B cell (primary cell): ENCODE results near the gene ZNF189. TPM values are rescaled to one million over a fixed set of nuclear protein-coding genes. Genes with fewer than 3 reads are reported as not detected.

Experiments used
- ATAC-seq: fragments of 200-7000 bp; cut with Tn5 transposase; one replicate; pipeline ENCODE4 v1.10.0; 2021; ENCODE audit warnings: low read depth, mild to moderate bottlenecking, moderate number of reproducible peaks, moderate library complexity
- CTCF ChIA-PET: fragments of 350-600 bp; sonication (Branson Sonifier 250); formaldehyde crosslinking; loops from one replicate; lab custom pipeline; 2021; ENCODE audit warnings: antibody characterized with exemption, inconsistent platforms; lab: Charles Lee
- POLR2A ChIA-PET: fragments of 350-600 bp; sonication (Branson Sonifier 250); formaldehyde crosslinking; loops from one replicate; lab custom pipeline; 2021; ENCODE audit warnings: antibody characterized with exemption; lab: Charles Lee
- DNase-seq: peaks from one replicate; pipeline ENCODE4 v3.0.0; 2013
- H2AFZ ChIP-seq: 2 replicates; pipeline ENCODE4 v1.6.1; 2012; ENCODE audit warnings: mild to moderate bottlenecking, low read depth, low read length; ENCODE audit not compliant: insufficient read depth, poor library complexity, severe bottlenecking
- H3K27ac ChIP-seq, 2 donors: 1 replicate in 1 of 2; 2 replicates in 1 of 2; pipeline ENCODE4 v1.5.1; 2012 to 2013; ENCODE audit warnings: low read length in 2 of 2, mild to moderate bottlenecking in 2 of 2, moderate library complexity in 1 of 2
- H3K27me3 ChIP-seq, 4 experiments: fragments of 200-600 bp in 1 of 4; sonication (generic) in 1 of 4; replicated peaks in 1 of 4; 1 replicate in 2 of 4; 2 replicates in 2 of 4; pipeline versions ENCODE4 v1.6.1 to v1.7.0; 2013 to 2016; ENCODE audit warnings: low read length in 3 of 4, mild to moderate bottlenecking in 2 of 4, mixed read lengths in 1 of 4, moderate library complexity in 1 of 4; ENCODE audit not compliant: insufficient read depth in 4 of 4, control insufficient read depth in 3 of 4; ENCODE audit errors: control extremely low read depth in 1 of 4
- H3K36me3 ChIP-seq, 2 experiments: replicated peaks in 1 of 2; 1 replicate in 1 of 2; 2 replicates in 1 of 2; pipeline versions ENCODE4 v1.6.1 to v1.7.1; 2013; ENCODE audit warnings: low read length in 1 of 2; ENCODE audit not compliant: insufficient read depth in 2 of 2, control insufficient read depth in 1 of 2; ENCODE audit errors: control extremely low read depth in 1 of 2, extremely low read depth in 1 of 2
- H3K4me1 ChIP-seq, 2 donors: fragments of 200-600 bp in 1 of 2; sonication (generic) in 1 of 2; 1 replicate in 1 of 2; 2 replicates in 1 of 2; pipeline versions ENCODE4 v1.5.1 to v1.6.1; 2013 to 2017; ENCODE audit warnings: low read length in 2 of 2; ENCODE audit not compliant: control insufficient read depth in 2 of 2, insufficient read depth in 2 of 2
- H3K4me2 ChIP-seq: replicated peaks from 2 replicates; pipeline ENCODE3; 2012; ENCODE audit warnings: mild to moderate bottlenecking, low read depth, low read length; ENCODE audit not compliant: poor library complexity, severe bottlenecking
- H3K4me3 ChIP-seq, 5 experiments: fragments of 200-600 bp in 1 of 5; sonication (generic) in 1 of 5; 1 replicate in 3 of 5; 2 replicates in 2 of 5; pipeline versions ENCODE4 v1.5.1 to v1.7.0; 2011 to 2016; ENCODE audit warnings: low read length in 4 of 5, mild to moderate bottlenecking in 4 of 5, low read depth in 2 of 5, control low read depth in 1 of 5, moderate library complexity in 1 of 5; ENCODE audit not compliant: insufficient read depth in 1 of 5; ENCODE audit errors: control extremely low read depth in 1 of 5, extremely low read depth in 1 of 5
- H3K79me2 ChIP-seq: fragments of 200-600 bp; sonication (generic); one replicate; pipeline ENCODE4 v1.6.0; 2016; ENCODE audit warnings: low read length; ENCODE audit not compliant: control insufficient read depth, insufficient read depth
- H3K9ac ChIP-seq: fragments of 200-600 bp; sonication (generic); 2 replicates; pipeline ENCODE4 v1.6.1; 2017; ENCODE audit warnings: mild to moderate bottlenecking, low read length, moderate library complexity
- H3K9me3 ChIP-seq, 3 donors: one replicate each; pipeline versions ENCODE4 v1.6.1 to v1.7.1; 2013; ENCODE audit warnings: low read length in 2 of 3; ENCODE audit not compliant: control insufficient read depth in 2 of 3, insufficient read depth in 1 of 3; ENCODE audit errors: control extremely low read depth in 1 of 3
- H4K20me1 ChIP-seq: 2 replicates; pipeline ENCODE4 v1.6.0; 2012; ENCODE audit warnings: mild to moderate bottlenecking, low read length; ENCODE audit not compliant: insufficient read depth, control insufficient read depth, poor library complexity, severe bottlenecking
- H3K27ac Mint-ChIP-seq: one replicate; pipeline ENCODE4 v1.8.0; 2021; ENCODE audit warnings: mixed read lengths
- H3K27me3 Mint-ChIP-seq: one replicate; pipeline ENCODE4 v1.8.0; 2021; ENCODE audit warnings: mixed read lengths
- H3K4me1 Mint-ChIP-seq: one replicate; pipeline ENCODE4 v1.8.0; 2021; ENCODE audit warnings: mixed read lengths
- H3K4me3 Mint-ChIP-seq: one replicate; pipeline ENCODE4 v1.8.0; 2021; ENCODE audit warnings: mixed read lengths
- H3K9me3 Mint-ChIP-seq: one replicate; pipeline ENCODE4 v1.8.0; 2022; ENCODE audit warnings: mixed read lengths; ENCODE audit not compliant: insufficient read depth
- CTCF ChIP-seq: fragments of 200-600 bp; IDR thresholded peaks from one replicate; pipeline ENCODE4 v1.8.0; 2022; ENCODE audit warnings: antibody characterized with exemption, mild to moderate bottlenecking
- EZH2 ChIP-seq: IDR thresholded peaks from 2 replicates; pipeline ENCODE4 v1.6.1; 2012; ENCODE audit warnings: borderline replicate concordance, low read depth, mild to moderate bottlenecking, moderate library complexity, low read length; ENCODE audit not compliant: insufficient read depth, poor library complexity, severe bottlenecking
- WGBS: methylation state at CpG from one replicate; pipeline ENCODE4 v1.1.5; 2013; ENCODE audit warnings: missing lambda C conversion rate; ENCODE audit not compliant: insufficient coverage; 5-methylcytosine and 5-hydroxymethylcytosine counted together
- intact Hi-C: fragments of 100-400 bp; cut with micrococcal nuclease; formaldehyde crosslinking; loops from one replicate; pipeline ENCODE4 v1.10.0; 2022
- polyA plus RNA-seq: library from polyadenylated mRNA; depleted of rRNA; stranded (reverse); fragments of >200 nt; gene quantifications from 2 replicates; pipeline ENCODE4 v1.2.3, GENCODE V29; 2012
- total RNA-seq, 2 donors: library from RNA; stranded (reverse); fragments of 120-200 nt in 1 of 2; gene quantifications; 1 replicate in 1 of 2; 2 replicates in 1 of 2; pipeline versions ENCODE4 v1.2.3 to v1.2.4, GENCODE V29; 2013 to 2022

Gene ZNF189
- total and polyA plus RNA-seq, 2 donors (not counting 1 experiment from before 2014, with no cell fraction given), result 4.0 to 25.7 TPM

DNA sequence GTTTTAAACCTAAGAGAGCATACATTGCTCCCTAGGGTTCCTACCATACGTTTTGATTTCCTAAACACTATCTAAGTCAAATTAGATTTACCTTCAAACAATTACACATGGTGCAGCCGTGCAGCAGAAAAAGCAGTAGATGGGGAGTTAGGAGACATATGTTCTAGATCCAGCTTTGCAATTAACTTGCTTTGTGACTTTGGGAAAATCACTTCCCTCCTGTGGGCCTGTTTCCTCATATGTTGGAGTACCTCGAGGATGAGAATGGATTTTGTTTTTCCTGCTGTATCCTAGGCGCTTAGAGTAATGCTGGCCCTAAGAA lies 944 bp upstream of the ZNF189 start:
- Histone ChIP-seq H3K9ac (peak overlapping the region; percentile 99), H3K4me3 (peak overlapping the region; percentile 72 to 98 (median 92)), H3K4me2 (peak overlapping the region; percentile 87), H2AFZ (peak overlapping the region; percentile 96), H3K9me3 (peaks cover 0 to 3% (median 0%) of the 10 kb centered on the region in 3 donors), H3K79me2 (peaks cover 89% of the 10 kb centered on the region), H3K4me1 (peaks cover 20 to 21% of the 10 kb centered on the region in 2 donors), H3K27me3 (no peaks in the 10 kb centered on the region), H3K36me3 (peaks cover 3 to 25% of the 10 kb centered on the region in 2 experiments), H4K20me1 (no peaks in the 10 kb centered on the region), H3K27ac (peak overlapping the region; percentile 87 to 97)
- no peak for DNase-seq
- TF ChIP-seq CTCF (no peak), EZH2 (no peak)
- Mint-ChIP-seq H3K27me3 (no peaks in the 10 kb centered on the region), H3K9me3 (peaks cover 7% of the 10 kb centered on the region), H3K4me3 (peak overlapping the region; percentile 100), H3K4me1 (peaks cover 75% of the 10 kb centered on the region), H3K27ac (peak overlapping the region; percentile 99)
- CTCF ChIA-PET, result interaction anchor here (2.3 kb wide), 1 partner anchor 9 kb away, joined by 10 read pairs; no protein-coding TSS in a partner anchor
- intact Hi-C loops, result loop anchor here (1.0 to 5.0 kb wide), 3 partner anchors 50 to 1300 kb away; partner anchors contain the start of genes ERP44, INVS and RNF20
- WGBS, result no CpG with 5 or more reads among the region's 4 CpGs
- POLR2A ChIA-PET, result no interaction called here
- ATAC-seq, result no peak

- POLR2A ChIA-PET, result interaction anchor here (1.2 kb wide), 1 partner anchor 9 kb away, joined by 3 read pairs; no protein-coding TSS in a partner anchor
- H3K4me3 ChIP-seq, result peak overlapping the region; percentile 68 to 96 (median 72)
- no peaks in the 10 kb centered on the region for H3K27me3 ChIP-seq
- H3K9me3 ChIP-seq, result peaks cover 0 to 2% (median 0%) of the 10 kb centered on the region in 3 donors
- TF ChIP-seq CTCF, result no peak
- TF ChIP-seq EZH2, result no peak
- H3K27ac ChIP-seq, result peak overlapping the region; percentile 77 to 97
- intact Hi-C loops, result loop anchor here (1.0 to 5.0 kb wide), 3 partner anchors 48 to 1302 kb away; partner anchors contain the start of genes ERP44, INVS and RNF20
- H3K4me2 ChIP-seq, result peak overlapping the region; percentile 89
- no peak for ATAC-seq
- H3K36me3 ChIP-seq, result peaks cover 11 to 38% of the 10 kb centered on the region in 2 experiments
- peak overlapping the region; percentile 99 for H3K27ac Mint-ChIP-seq
- no peaks in the 10 kb centered on the region for H4K20me1 ChIP-seq
- peaks cover 20 to 21% of the 10 kb centered on the region in 2 donors for H3K4me1 ChIP-seq
- DNase-seq, result no peak
- H3K4me1 Mint-ChIP-seq, result peaks cover 73% of the 10 kb centered on the region
- CTCF ChIA-PET, result interaction anchor here (0.9 to 2.3 kb wide), 5 partner anchors 11 to 134 kb away, joined by 4 to 10 read pairs (median 4); partner anchors contain the start of gene RNF20
- H3K79me2 ChIP-seq, result peaks cover 83% of the 10 kb centered on the region
- peak overlapping the region; percentile 100 for H3K4me3 Mint-ChIP-seq
- peak overlapping the region; percentile 96 for H2AFZ ChIP-seq
- 0% methylated on average over 20 of the region's 28 CpGs for WGBS
- H3K9me3 Mint-ChIP-seq, result peaks cover 8% of the 10 kb centered on the region
- no peaks in the 10 kb centered on the region for H3K27me3 Mint-ChIP-seq
- peak overlapping the region; percentile 99 for H3K9ac ChIP-seq
Measured at GRCh38 chr9:101398930-101399642, 435 bp downstream of the ZNF189 start.
